ENCODE data around the gene PELI2. TPM values are rescaled to one million over a fixed set of nuclear protein-coding genes. Genes with fewer than 3 reads are reported as not detected.

Gene PELI2
- polyA plus RNA-seq, 3 donors, result 25.2 to 29.3 (median 29.1) TPM

- no peak for DNase-seq (ENCODE audit: low read depth in 3 of 3, low spot score in 2 of 3)
Measured at GRCh38 chr14:56118611-56119181, 485 bp downstream of the PELI2 start.

- no peak for DNase-seq (ENCODE audit: low read depth in 3 of 3, low spot score in 2 of 3)
Measured at GRCh38 chr14:56119201-56119981, 1.2 kb downstream of the PELI2 start.

GRCh38 chr14:56120091-56120691 is 2.0 kb downstream of the PELI2 start:
- DNase-seq (ENCODE audit: low read depth in 3 of 3, low spot score in 2 of 3), result no peak

- no peak for DNase-seq (ENCODE audit: low read depth in 3 of 3, low spot score in 2 of 3)
Measured at GRCh38 chr14:56121816-56122215, 3.6 kb downstream of the PELI2 start.

GRCh38 chr14:56122301-56122700 is 4.1 kb downstream of the PELI2 start:
- no peak for DNase-seq (ENCODE audit: low read depth in 3 of 3, low spot score in 2 of 3)

GRCh38 chr14:56124327-56124726 is 6.1 kb downstream of the PELI2 start:
- DNase-seq (ENCODE audit: low read depth in 3 of 3, low spot score in 2 of 3), result no peak

- DNase-seq (ENCODE audit: low read depth in 3 of 3, low spot score in 2 of 3), result no peak
Measured at GRCh38 chr14:56125772-56126636, 7.8 kb downstream of the PELI2 start.

GRCh38 chr14:56126637-56126913 is 8.4 kb downstream of the PELI2 start:
- no peak for DNase-seq (ENCODE audit: low read depth in 3 of 3, low spot score in 2 of 3)

- DNase-seq (ENCODE audit: low read depth in 3 of 3, low spot score in 2 of 3), result no peak
Measured at GRCh38 chr14:56127156-56127555, 8.9 kb downstream of the PELI2 start.

GRCh38 chr14:56129092-56129491 is 10.9 kb downstream of the PELI2 start:
- DNase-seq (ENCODE audit: low read depth in 3 of 3, low spot score in 2 of 3), result no peak

GRCh38 chr14:56129933-56130332 is 11.7 kb downstream of the PELI2 start:
- DNase-seq (ENCODE audit: low read depth in 3 of 3, low spot score in 2 of 3), result no peak

GRCh38 chr14:56131004-56131864 is 13.0 kb downstream of the PELI2 start:
- no peak for DNase-seq (ENCODE audit: low read depth in 3 of 3, low spot score in 2 of 3)

- DNase-seq (ENCODE audit: low read depth in 3 of 3, low spot score in 2 of 3), result no peak
Measured at GRCh38 chr14:56131865-56132833, 13.9 kb downstream of the PELI2 start.

- DNase-seq (ENCODE audit: low read depth in 3 of 3, low spot score in 2 of 3), result no peak
Measured at GRCh38 chr14:56133547-56133946, 15.3 kb downstream of the PELI2 start.

GRCh38 chr14:56135001-56135400 is 16.8 kb downstream of the PELI2 start:
- DNase-seq (ENCODE audit: low read depth in 3 of 3, low spot score in 2 of 3), result no peak

GRCh38 chr14:56135668-56136067 is 17.5 kb downstream of the PELI2 start:
- no peak for DNase-seq (ENCODE audit: low read depth in 3 of 3, low spot score in 2 of 3)

GRCh38 chr14:56136571-56137452 is 18.6 kb downstream of the PELI2 start:
- no peak for DNase-seq (ENCODE audit: low read depth in 3 of 3, low spot score in 2 of 3)

GRCh38 chr14:56137453-56137807 is 19.2 kb downstream of the PELI2 start:
- no peak for DNase-seq (ENCODE audit: low read depth in 3 of 3, low spot score in 2 of 3)
